ENCODE data around the gene OBSCN.

DNA sequence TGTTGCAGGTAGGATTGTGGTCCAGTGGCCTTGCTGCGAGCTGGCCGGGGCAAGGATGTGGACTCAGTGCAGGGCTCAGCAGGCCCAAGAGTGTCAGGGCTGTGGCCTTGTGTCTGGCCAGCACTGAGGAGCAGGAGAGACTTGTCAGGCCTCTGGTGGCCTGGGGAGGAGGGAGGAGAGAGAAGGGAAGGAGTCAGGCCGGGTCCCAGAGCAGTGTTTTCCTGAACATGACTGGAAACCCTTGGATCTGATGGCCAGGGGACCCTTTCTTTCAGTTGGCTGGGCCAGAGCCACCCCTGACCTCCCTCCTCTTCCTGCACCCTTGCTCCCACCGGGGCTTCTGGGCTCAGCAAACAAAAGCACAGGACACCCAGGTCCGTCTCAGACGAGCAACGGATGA, 37.2 kb upstream of the OBSCN start:
- TF ChIP-seq, protein P1, sequence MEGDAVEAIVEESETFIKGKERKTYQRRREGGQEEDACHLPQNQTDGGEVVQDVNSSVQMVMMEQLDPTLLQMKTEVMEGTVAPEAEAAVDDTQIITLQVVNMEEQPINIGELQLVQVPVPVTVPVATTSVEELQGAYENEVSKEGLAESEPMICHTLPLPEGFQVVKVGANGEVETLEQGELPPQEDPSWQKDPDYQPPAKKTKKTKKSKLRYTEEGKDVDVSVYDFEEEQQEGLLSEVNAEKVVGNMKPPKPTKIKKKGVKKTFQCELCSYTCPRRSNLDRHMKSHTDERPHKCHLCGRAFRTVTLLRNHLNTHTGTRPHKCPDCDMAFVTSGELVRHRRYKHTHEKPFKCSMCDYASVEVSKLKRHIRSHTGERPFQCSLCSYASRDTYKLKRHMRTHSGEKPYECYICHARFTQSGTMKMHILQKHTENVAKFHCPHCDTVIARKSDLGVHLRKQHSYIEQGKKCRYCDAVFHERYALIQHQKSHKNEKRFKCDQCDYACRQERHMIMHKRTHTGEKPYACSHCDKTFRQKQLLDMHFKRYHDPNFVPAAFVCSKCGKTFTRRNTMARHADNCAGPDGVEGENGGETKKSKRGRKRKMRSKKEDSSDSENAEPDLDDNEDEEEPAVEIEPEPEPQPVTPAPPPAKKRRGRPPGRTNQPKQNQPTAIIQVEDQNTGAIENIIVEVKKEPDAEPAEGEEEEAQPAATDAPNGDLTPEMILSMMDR (IDR thresholded peaks at IDR 0.05) = no peak
- TF ChIP-seq ZFX (IDR thresholded peaks at IDR 0.05; ENCODE audit: borderline replicate concordance) = no peak

Data from 22Rv1 (cell line).